Mesendoderm (in vitro differentiated cells): ENCODE results near the gene PTGES3L.

Source experiments
- DNase-seq: peaks from one replicate; pipeline ENCODE4 v3.0.0; 2013
- H2AK5ac ChIP-seq: 2 replicates; pipeline ENCODE4 v1.6.1; 2013; ENCODE audit warnings: low read length, inconsistent platforms
- H2BK120ac ChIP-seq: 2 replicates; pipeline ENCODE4 v1.6.1; 2013; ENCODE audit warnings: low read depth, mild to moderate bottlenecking, low read length, moderate library complexity, mixed read lengths
- H2BK15ac ChIP-seq: replicated peaks from 2 replicates; pipeline ENCODE4 v1.6.1; 2013; ENCODE audit warnings: low read depth, mild to moderate bottlenecking, moderate library complexity
- H2BK5ac ChIP-seq: 2 replicates; pipeline ENCODE4 v1.6.1; 2013; ENCODE audit warnings: low read length, inconsistent platforms
- H3K18ac ChIP-seq: 2 replicates; pipeline ENCODE4 v1.6.1; 2013; ENCODE audit warnings: mild to moderate bottlenecking, low read length, mixed read lengths
- H3K23ac ChIP-seq: one replicate; pipeline ENCODE4 v1.6.1; 2013; ENCODE audit warnings: low read length
- H3K27ac ChIP-seq: 2 replicates; pipeline ENCODE4 v1.5.1; 2013; ENCODE audit warnings: low read depth, mild to moderate bottlenecking, inconsistent platforms, low read length, moderate library complexity
- H3K27me3 ChIP-seq: 2 replicates; pipeline ENCODE4 v1.6.1; 2013; ENCODE audit warnings: low read length, control low read depth, mild to moderate bottlenecking, inconsistent platforms; ENCODE audit not compliant: insufficient read depth, poor library complexity
- H3K36me3 ChIP-seq: 2 replicates; pipeline ENCODE4 v1.6.1; 2013; ENCODE audit warnings: low read length, inconsistent platforms; ENCODE audit not compliant: control insufficient read depth, insufficient read depth
- H3K4ac ChIP-seq: one replicate; pipeline ENCODE4 v1.6.1; 2013; ENCODE audit warnings: low read depth, mild to moderate bottlenecking, low read length, moderate library complexity
- H3K4me1 ChIP-seq: 2 replicates; pipeline ENCODE4 v1.6.1; 2013; ENCODE audit warnings: low read depth, low read length, inconsistent platforms; ENCODE audit not compliant: control insufficient read depth
- H3K4me2 ChIP-seq: 2 replicates; pipeline ENCODE4 v1.6.1; 2013; ENCODE audit warnings: low read length
- H3K4me3 ChIP-seq: 2 replicates; pipeline ENCODE4 v1.5.1; 2013; ENCODE audit warnings: mild to moderate bottlenecking, low read length
- H3K56ac ChIP-seq: one replicate; pipeline ENCODE4 v1.6.1; 2013; ENCODE audit warnings: low read length
- H3K79me1 ChIP-seq: 2 replicates; pipeline ENCODE4 v1.6.1; 2013; ENCODE audit warnings: low read length, inconsistent platforms
- H3K79me2 ChIP-seq: 2 replicates; pipeline ENCODE4 v1.6.1; 2013; ENCODE audit warnings: mild to moderate bottlenecking, low read length; ENCODE audit not compliant: control insufficient read depth, insufficient read depth
- H3K9ac ChIP-seq: 2 replicates; pipeline ENCODE4 v1.6.1; 2013; ENCODE audit warnings: low read length, inconsistent platforms
- H4K5ac ChIP-seq: one replicate; pipeline ENCODE4 v1.6.1; 2013; ENCODE audit warnings: low read length
- H4K8ac ChIP-seq: one replicate; pipeline ENCODE4 v1.6.1; 2013; ENCODE audit warnings: low read depth, mild to moderate bottlenecking, control low read depth, low read length, moderate library complexity
- WGBS: extraction: QIAGEN DNeasy Blood & Tissue Kit; methylation state at CpG from one replicate; pipeline ENCODE4 v1.1.7; 2013; ENCODE audit warnings: low lambda C conversion rate, missing lambda C conversion rate; ENCODE audit not compliant: insufficient coverage; ENCODE audit errors: extremely low coverage; 5-methylcytosine and 5-hydroxymethylcytosine counted together

PTGES3L gene

GRCh38 chr17:43019418-43019817 lies 39.5 kb upstream of the PTGES3L start:
- Histone ChIP-seq H3K9ac (peak overlapping the region; percentile 72), H3K36me3 (peaks cover 5% of the 10 kb centered on the region), H2BK15ac (no peak overlapping the region), H3K4ac (no peak overlapping the region), H3K4me3 (no peak overlapping the region), H3K27ac (no peak overlapping the region), H3K4me2 (no peak overlapping the region), H3K18ac (no peak overlapping the region), H3K23ac (no peak overlapping the region), H2BK120ac (no peak overlapping the region), H4K5ac (no peak overlapping the region), H2AK5ac (no peak overlapping the region), H3K4me1 (peaks cover 9% of the 10 kb centered on the region), H3K27me3 (no peaks in the 10 kb centered on the region), H3K79me1 (peaks cover 15% of the 10 kb centered on the region), H3K56ac (peak overlapping the region; percentile 85), H3K79me2 (peaks cover 24% of the 10 kb centered on the region), H4K8ac (no peak overlapping the region), H2BK5ac (no peak overlapping the region)
- WGBS = no CpG with 5 or more reads among the region's 7 CpGs
- DNase-seq = no peak

- H3K79me1 ChIP-seq = peaks cover 15% of the 10 kb centered on the region
- H4K8ac ChIP-seq = no peak overlapping the region
- H3K23ac ChIP-seq = no peak overlapping the region
- H3K18ac ChIP-seq = no peak overlapping the region
- H2BK120ac ChIP-seq = no peak overlapping the region
- H3K4me1 ChIP-seq = peaks cover 9% of the 10 kb centered on the region
- no peak overlapping the region for H3K56ac ChIP-seq
- H3K27ac ChIP-seq = no peak overlapping the region
- no CpG with 5 or more reads among the region's 4 CpGs for WGBS
- H3K27me3 ChIP-seq = no peaks in the 10 kb centered on the region
- H3K9ac ChIP-seq = no peak overlapping the region
- peaks cover 24% of the 10 kb centered on the region for H3K79me2 ChIP-seq
- DNase-seq = no peak
- no peak overlapping the region for H3K4me2 ChIP-seq
- no peak overlapping the region for H3K4ac ChIP-seq
- H4K5ac ChIP-seq = no peak overlapping the region
- no peak overlapping the region for H2BK15ac ChIP-seq
- no peak overlapping the region for H3K4me3 ChIP-seq
- H3K36me3 ChIP-seq = peaks cover 5% of the 10 kb centered on the region
- no peak overlapping the region for H2BK5ac ChIP-seq
- H2AK5ac ChIP-seq = no peak overlapping the region
Measured at GRCh38 chr17:43018932-43019331, 39.1 kb upstream of the PTGES3L start.

GRCh38 chr17:43018008-43018853 lies 38.4 kb upstream of the PTGES3L start:
- H4K8ac ChIP-seq = no peak overlapping the region
- H3K79me1 ChIP-seq = peaks cover 15% of the 10 kb centered on the region
- H2AK5ac ChIP-seq = no peak overlapping the region
- H3K4me1 ChIP-seq = peaks cover 9% of the 10 kb centered on the region
- H2BK15ac ChIP-seq = no peak overlapping the region
- no peak overlapping the region for H2BK120ac ChIP-seq
- no peak overlapping the region for H3K56ac ChIP-seq
- no peak overlapping the region for H3K4me2 ChIP-seq
- H3K27me3 ChIP-seq = no peaks in the 10 kb centered on the region
- H3K18ac ChIP-seq = no peak overlapping the region
- DNase-seq = peak; percentile 93
- H4K5ac ChIP-seq = no peak overlapping the region
- peaks cover 24% of the 10 kb centered on the region for H3K79me2 ChIP-seq
- no peak overlapping the region for H3K4me3 ChIP-seq
- H3K36me3 ChIP-seq = peaks cover 5% of the 10 kb centered on the region
- H2BK5ac ChIP-seq = no peak overlapping the region
- no CpG with 5 or more reads among the region's 19 CpGs for WGBS
- H3K4ac ChIP-seq = no peak overlapping the region
- H3K23ac ChIP-seq = no peak overlapping the region
- H3K27ac ChIP-seq = no peak overlapping the region
- H3K9ac ChIP-seq = no peak overlapping the region

- no peak overlapping the region for H3K23ac ChIP-seq
- no peak overlapping the region for H3K4me3 ChIP-seq
- no CpG with 5 or more reads among the region's 7 CpGs for WGBS
- H4K8ac ChIP-seq = no peak overlapping the region
- no peak overlapping the region for H3K27ac ChIP-seq
- peaks cover 21% of the 10 kb centered on the region for H3K79me2 ChIP-seq
- H3K18ac ChIP-seq = no peak overlapping the region
- DNase-seq = no peak
- H2BK15ac ChIP-seq = no peak overlapping the region
- no peak overlapping the region for H4K5ac ChIP-seq
- no peak overlapping the region for H2BK120ac ChIP-seq
- no peak overlapping the region for H2AK5ac ChIP-seq
- H3K4me1 ChIP-seq = peaks cover 9% of the 10 kb centered on the region
- no peak overlapping the region for H2BK5ac ChIP-seq
- H3K36me3 ChIP-seq = peaks cover 5% of the 10 kb centered on the region
- H3K4me2 ChIP-seq = no peak overlapping the region
- H3K27me3 ChIP-seq = no peaks in the 10 kb centered on the region
- H3K79me1 ChIP-seq = peaks cover 15% of the 10 kb centered on the region
- H3K4ac ChIP-seq = no peak overlapping the region
- no peak overlapping the region for H3K9ac ChIP-seq
- H3K56ac ChIP-seq = no peak overlapping the region
Measured at GRCh38 chr17:43016216-43016615, 36.3 kb upstream of the PTGES3L start.

- Histone ChIP-seq H3K18ac (no peak overlapping the region), H3K36me3 (peaks cover 5% of the 10 kb centered on the region), H3K56ac (peak overlapping the region; percentile 1), H2AK5ac (no peak overlapping the region), H4K8ac (no peak overlapping the region), H3K23ac (no peak overlapping the region), H3K27me3 (no peaks in the 10 kb centered on the region), H3K27ac (no peak overlapping the region), H3K79me1 (peaks cover 15% of the 10 kb centered on the region), H4K5ac (no peak overlapping the region), H2BK15ac (no peak overlapping the region), H3K79me2 (peaks cover 18% of the 10 kb centered on the region), H3K4me3 (no peak overlapping the region), H3K9ac (no peak overlapping the region), H2BK5ac (no peak overlapping the region), H3K4ac (no peak overlapping the region), H3K4me2 (no peak overlapping the region), H2BK120ac (no peak overlapping the region), H3K4me1 (peaks cover 9% of the 10 kb centered on the region)
- DNase-seq = no peak
- WGBS = no CpG with 5 or more reads among the region's 9 CpGs
Measured at GRCh38 chr17:43015579-43015978, 35.7 kb upstream of the PTGES3L start.
